ENCODE data around the gene TSC22D3.
A peak's percentile ranks its signal among the peaks of the same experiment; 100 is the strongest.
"Not testable (repeated sequence)": the region's sequence is repeated elsewhere in the genome, so short reads cannot be mapped to it uniquely, and the experiment has no call there.

Gene TSC22D3

GRCh38 chrX:107677909-107678308 lies 97.7 kb downstream of the TSC22D3 start:
- no peak for DNase-seq

GRCh38 chrX:107677501-107677901 lies 98.1 kb downstream of the TSC22D3 start:
- peak; percentile 21 for DNase-seq

GRCh38 chrX:107676559-107677378 lies 98.8 kb downstream of the TSC22D3 start:
- DNase-seq, result peak; percentile 23

- DNase-seq, result no peak
Observed at GRCh38 chrX:107675823-107676555, 99.6 kb downstream of the TSC22D3 start.

GRCh38 chrX:107675365-107675654 lies 100.3 kb downstream of the TSC22D3 start:
- no peak for DNase-seq

GRCh38 chrX:107674480-107675364 lies 100.9 kb downstream of the TSC22D3 start:
- DNase-seq, result no peak

- DNase-seq, result no peak
Observed at GRCh38 chrX:107673933-107674479, 101.6 kb downstream of the TSC22D3 start.

GRCh38 chrX:107673431-107673830 lies 102.2 kb downstream of the TSC22D3 start:
- no peak for DNase-seq

- no peak for DNase-seq
Observed at GRCh38 chrX:107672955-107673378, 102.6 kb downstream of the TSC22D3 start.

GRCh38 chrX:107671256-107671655 lies 104.3 kb downstream of the TSC22D3 start:
- not testable (repeated sequence) for DNase-seq

- peak; percentile 33 for DNase-seq
Observed at GRCh38 chrX:107669885-107670628, 105.5 kb downstream of the TSC22D3 start.

- DNase-seq, result no peak
Observed at GRCh38 chrX:107669261-107669660, 106.3 kb downstream of the TSC22D3 start.

- not testable (repeated sequence) for DNase-seq
Observed at GRCh38 chrX:107668710-107669109, 106.9 kb downstream of the TSC22D3 start.

GRCh38 chrX:107667426-107667825 lies 108.2 kb downstream of the TSC22D3 start:
- no peak for DNase-seq

- no peak for DNase-seq
Observed at GRCh38 chrX:107666931-107667330, 108.7 kb downstream of the TSC22D3 start.

Data from DMS79 treated with DMSO at 0.1 percent for 48 hours (cell line).